Endothelial cell of umbilical vein (primary cell): ENCODE data around the gene MBD4.

Experiments used
- CTCF ChIP-seq, 2 donors: IDR thresholded peaks; 1 replicate in 1 of 2; 2 replicates in 1 of 2; pipeline ENCODE4 v1.5.1; 2011; ENCODE audit warnings: low read length in 2 of 2, mild to moderate bottlenecking in 2 of 2, moderate library complexity in 2 of 2, control low read depth in 1 of 2, inconsistent platforms in 1 of 2, low read depth in 1 of 2; ENCODE audit not compliant: insufficient read depth in 1 of 2; ENCODE audit errors: extremely low read depth in 1 of 2
- GATA2 ChIP-seq: IDR thresholded peaks from 2 replicates; pipeline ENCODE4 v1.7.0; 2011; ENCODE audit warnings: low read depth, mild to moderate bottlenecking, moderate library complexity, mixed read lengths, low read length; ENCODE audit not compliant: insufficient read length, insufficient read depth
- JUN ChIP-seq: IDR thresholded peaks from 2 replicates; pipeline ENCODE4 v1.6.1; 2011; ENCODE audit warnings: borderline replicate concordance, low read depth; ENCODE audit not compliant: insufficient read length, insufficient read depth
- POLR2A ChIP-seq: IDR thresholded peaks from 2 replicates; pipeline ENCODE4 v1.6.1; 2012; ENCODE audit warnings: low read depth, mild to moderate bottlenecking, control low read depth, low read length
- POLR2AphosphoS5 ChIP-seq: IDR thresholded peaks from 2 replicates; pipeline ENCODE4 v1.6.1; 2012; ENCODE audit warnings: low read depth, mild to moderate bottlenecking, control low read depth, low read length, moderate library complexity; ENCODE audit not compliant: insufficient read depth

- no peak for TF ChIP-seq POLR2A
- no peak for TF ChIP-seq CTCF (IDR thresholded peaks at IDR 0.05; ENCODE audit: extremely low read depth in 1 of 2, insufficient read depth in 1 of 2, low read depth in 1 of 2, low read length in 2 of 2)
- TF ChIP-seq POLR2AphosphoS5: no peak
- TF ChIP-seq GATA2: no peak
- TF ChIP-seq JUN: no peak
Measured at GRCh38 chr3:129481766-129482332, 42.1 kb upstream of the MBD4 start.
